Coronary artery (tissue), 2 donors: ENCODE results near the gene CDC14A.
"Not testable (repeated sequence)": the region's sequence is repeated elsewhere in the genome, so short reads cannot be mapped to it uniquely, and the experiment has no call there.

ENCODE experiments used
- DNase-seq: peaks from one replicate; pipeline ENCODE4 v3.0.0-alpha.2; 2017; ENCODE audit warnings: low spot score
- H3K27ac ChIP-seq, 2 donors: fragments of 200-600 bp; sonication (generic); one replicate each; pipeline ENCODE4 v1.5.1; 2016 to 2019
- H3K4me3 ChIP-seq: fragments of 200-600 bp; sonication (generic); 2 replicates; pipeline ENCODE4 v1.5.1; 2016; ENCODE audit warnings: mild to moderate bottlenecking, moderate library complexity
- CTCF ChIP-seq: fragments of 200-600 bp; sonication (generic); IDR thresholded peaks from one replicate; pipeline ENCODE4 v1.5.1; 2019; ENCODE audit warnings: antibody characterized with exemption

The CDC14A gene

GRCh38 chr1:100404821-100405220 is 52.5 kb downstream of the CDC14A start:
- no peak for DNase-seq
- Histone ChIP-seq H3K27ac (no peak overlapping the region), H3K4me3 (no peak overlapping the region)
- no peak for TF ChIP-seq CTCF

- not testable (repeated sequence) for H3K27ac ChIP-seq, H3K4me3 ChIP-seq, DNase-seq
These were observed 53.6 kb downstream of the CDC14A start for GRCh38 chr1:100405902-100406301.

- H3K4me3 ChIP-seq, DNase-seq, H3K27ac ChIP-seq: not testable (repeated sequence)
These were observed 55.1 kb downstream of the CDC14A start for GRCh38 chr1:100407390-100407789.

GRCh38 chr1:100411019-100411418 is 58.7 kb downstream of the CDC14A start:
- no peak for TF ChIP-seq CTCF
- Histone ChIP-seq H3K27ac (no peak overlapping the region), H3K4me3 (no peak overlapping the region)
- DNase-seq = no peak

GRCh38 chr1:100411574-100411973 is 59.3 kb downstream of the CDC14A start:
- Histone ChIP-seq H3K4me3 (no peak overlapping the region), H3K27ac (no peak overlapping the region)
- DNase-seq = no peak
- no peak for TF ChIP-seq CTCF

- Histone ChIP-seq H3K27ac (no peak overlapping the region), H3K4me3 (no peak overlapping the region)
- no peak for DNase-seq
- no peak for TF ChIP-seq CTCF
These were observed 60.7 kb downstream of the CDC14A start for GRCh38 chr1:100413035-100413434.

- no peak overlapping the region for H3K4me3 ChIP-seq
- H3K27ac ChIP-seq = no peak overlapping the region
- no peak for TF ChIP-seq CTCF
- no peak for DNase-seq
These were observed 62.6 kb downstream of the CDC14A start for GRCh38 chr1:100414693-100415497.

- DNase-seq = no peak
- TF ChIP-seq CTCF = no peak
- no peak overlapping the region for H3K4me3 ChIP-seq
- H3K27ac ChIP-seq = no peak overlapping the region
These were observed 63.1 kb downstream of the CDC14A start for GRCh38 chr1:100415498-100415778.
